Transverse colon (tissue), 4 donors: ENCODE results near the gene FGD5. TPM values are rescaled to one million over a fixed set of nuclear protein-coding genes. Genes with fewer than 3 reads are reported as not detected.
"Not testable (repeated sequence)": the region's sequence is repeated elsewhere in the genome, so short reads cannot be mapped to it uniquely, and the experiment has no call there.

Experiments
- DNase-seq: peaks from one replicate; pipeline ENCODE4 v3.0.0-alpha.2; 2019
- H3K27ac ChIP-seq, 4 donors: fragments of 200-600 bp; sonication (generic); 2 replicates each; pipeline ENCODE4 v1.5.1; 2016 to 2018; ENCODE audit warnings: inconsistent platforms in 4 of 4
- H3K27me3 ChIP-seq: fragments of 200-600 bp; sonication (generic); 2 replicates; pipeline ENCODE4 v1.5.1; 2017; ENCODE audit warnings: inconsistent platforms
- H3K36me3 ChIP-seq, 4 donors: fragments of 200-600 bp; sonication (generic); 2 replicates each; pipeline ENCODE4 v1.5.1; 2017 to 2019; ENCODE audit warnings: inconsistent platforms in 4 of 4
- H3K4me1 ChIP-seq, 4 donors: fragments of 200-600 bp; sonication (generic); 2 replicates each; pipeline ENCODE4 v1.5.1; 2017 to 2020; ENCODE audit warnings: inconsistent platforms in 4 of 4
- H3K4me3 ChIP-seq, 4 donors: fragments of 200-600 bp; sonication (generic); 1 replicate in 1 of 4; 2 replicates in 3 of 4; pipeline versions ENCODE4 v1.5.1 to v1.6.1; 2017 to 2019; ENCODE audit warnings: inconsistent platforms in 4 of 4
- H3K9me3 ChIP-seq, 2 donors: fragments of 200-600 bp; sonication (generic); 2 replicates each; pipeline ENCODE4 v1.5.1; 2017 to 2019; ENCODE audit warnings: inconsistent platforms in 2 of 2
- CTCF ChIP-seq, 5 experiments: fragments of 200-600 bp in 3 of 5; fragments of 450-650 bp in 2 of 5; sonication (generic) in 3 of 5; IDR thresholded peaks; 1 replicate in 2 of 5; 2 replicates in 3 of 5; pipeline ENCODE4 v1.5.1; 2016 to 2017; ENCODE audit warnings: antibody characterized with exemption in 5 of 5, inconsistent platforms in 3 of 5, mild to moderate bottlenecking in 2 of 5, moderate library complexity in 1 of 5
- EP300 ChIP-seq: sonication (generic); formaldehyde crosslinking; IDR thresholded peaks from one replicate; pipeline ENCODE4 v1.6.1; 2017; ENCODE audit warnings: antibody characterized with exemption, low read depth
- POLR2A ChIP-seq: fragments of 450-650 bp; IDR thresholded peaks from one replicate; pipeline ENCODE4 v1.6.1; 2016; ENCODE audit warnings: antibody characterized with exemption, mild to moderate bottlenecking, moderate library complexity
- POLR2AphosphoS5 ChIP-seq, 3 donors: sonication (generic); formaldehyde crosslinking; IDR thresholded peaks; one replicate each; pipeline ENCODE4 v1.6.1; 2016; ENCODE audit warnings: antibody characterized with exemption in 3 of 3
- WGBS, 2 donors: methylation state at CpG; one replicate each; pipeline ENCODE4 v1.1.5; 2018; ENCODE audit warnings: low coverage in 1 of 2; 5-methylcytosine and 5-hydroxymethylcytosine counted together
- in situ Hi-C, 4 donors: fragments of 200-750 bp; cut with MboI; loops; one replicate each; pipeline versions ENCODE4 v1.15.0 to v1.15.1; 2017; ENCODE audit warnings: low sequenced_read_pairs in 3 of 4, low pct_ligation_motif_present in 1 of 4, low pct_unique_long_range_greater_than_20kb in 1 of 4
- intact Hi-C: fragments of 100-400 bp; cut with DNase I; formaldehyde crosslinking; loops from one replicate; pipeline ENCODE4 v1.15.1; 2023; ENCODE audit warnings: low total_unique reads
- total RNA-seq, 4 donors: library from RNA; depleted of rRNA; stranded (reverse); fragments of >200 nt; gene quantifications; one replicate each; pipeline ENCODE4 v1.1.0, GENCODE V29; 2016

The FGD5 gene
- total RNA-seq, 4 donors from 2014 or later: 5.6 to 15.9 (median 10.2) TPM

- Histone ChIP-seq H3K4me3 (no peak overlapping the region), H3K36me3 (no peaks in the 10 kb centered on the region), H3K4me1 (peaks cover 0 to 16% (median 9%) of the 10 kb centered on the region in 4 donors), H3K9me3 (no peaks in the 10 kb centered on the region), H3K27me3 (peaks cover 54% of the 10 kb centered on the region), H3K27ac (no peak overlapping the region)
- in situ Hi-C loops (no loop called here), intact Hi-C loops (no loop called here)
- WGBS, 2 donors: 80% methylated on average over 4 to 5 of the region's 5 CpGs
- DNase-seq: no peak
- TF ChIP-seq EP300 (no peak), POLR2AphosphoS5 (IDR thresholded peaks at IDR 0.05) (no peak), CTCF (IDR thresholded peaks at IDR 0.05) (no peak), POLR2A (no peak)
Measured at GRCh38 chr3:14808502-14809266, 10.1 kb upstream of the FGD5 start.

GRCh38 chr3:14809611-14810010 is 9.2 kb upstream of the FGD5 start:
- H3K4me3 ChIP-seq: peak overlapping the region in 1 of 4 donors; percentile 45
- intact Hi-C loops, H3K4me1 ChIP-seq, H3K36me3 ChIP-seq, in situ Hi-C loops, H3K9me3 ChIP-seq, DNase-seq: not testable (repeated sequence)
- H3K27me3 ChIP-seq: peaks cover 54% of the 10 kb centered on the region
- 66% methylated on average over 9 of the region's 9 CpGs; no CpG with 5 or more reads in 1 of the 2 donors for WGBS, 2 donors
- peak overlapping the region; percentile 39 to 68 (median 51) for H3K27ac ChIP-seq

- in situ Hi-C loops (no loop called here), intact Hi-C loops (no loop called here)
- no peaks in the 10 kb centered on the region for H3K36me3 ChIP-seq
- H3K27ac ChIP-seq: peak overlapping the region; percentile 73 to 79 (median 76)
- H3K27me3 ChIP-seq: peaks cover 54% of the 10 kb centered on the region
- H3K4me3 ChIP-seq: peak overlapping the region in 3 of 4 donors; percentile 34 to 56 (median 41)
- no peaks in the 10 kb centered on the region for H3K9me3 ChIP-seq
- no peak for DNase-seq
- TF ChIP-seq EP300 (no peak), POLR2AphosphoS5 (IDR thresholded peaks at IDR 0.05) (no peak), CTCF (IDR thresholded peaks at IDR 0.05) (no peak), POLR2A (no peak)
- peaks cover 0 to 9% (median 2%) of the 10 kb centered on the region in 4 donors for H3K4me1 ChIP-seq
- 19 to 60% methylated on average over 3 to 35 of the region's 85 CpGs for WGBS, 2 donors
Measured at GRCh38 chr3:14810070-14810791, 8.5 kb upstream of the FGD5 start.

- no peak for TF ChIP-seq POLR2A
- no peak for TF ChIP-seq POLR2AphosphoS5 (IDR thresholded peaks at IDR 0.05)
- no peak for TF ChIP-seq EP300
- TF ChIP-seq CTCF (IDR thresholded peaks at IDR 0.05): no peak
- peaks cover 0 to 9% (median 2%) of the 10 kb centered on the region in 4 donors for H3K4me1 ChIP-seq
- intact Hi-C loops: no loop called here
- WGBS, 2 donors: 17 to 33% methylated on average over 14 to 64 of the region's 78 CpGs
- H3K27me3 ChIP-seq: peaks cover 54% of the 10 kb centered on the region
- in situ Hi-C loops: no loop called here
- peak overlapping the region; percentile 73 to 79 (median 76) for H3K27ac ChIP-seq
- H3K9me3 ChIP-seq: no peaks in the 10 kb centered on the region
- no peak for DNase-seq
- H3K36me3 ChIP-seq: no peaks in the 10 kb centered on the region
- H3K4me3 ChIP-seq: peak overlapping the region; percentile 15 to 56 (median 38)
Measured at GRCh38 chr3:14810801-14811661, 7.7 kb upstream of the FGD5 start.
